Fibroblast of lung (primary cell): ENCODE measurements around the gene GNAZ. TPM values are rescaled to one million over a fixed set of nuclear protein-coding genes. Genes with fewer than 3 reads are reported as not detected.
"Not testable (repeated sequence)": the region's sequence is repeated elsewhere in the genome, so short reads cannot be mapped to it uniquely, and the experiment has no call there.

Source experiments
- DNase-seq, 2 donors: peaks; one replicate each; pipeline versions ENCODE4 v3.0.0 to v3.0.0-alpha.2; 2010; ENCODE audit warnings: low read depth in 2 of 2
- H2AFZ ChIP-seq: 2 replicates; pipeline ENCODE4 v1.5.1; 2012; ENCODE audit warnings: low read length, control low read depth, inconsistent platforms
- H3K27ac ChIP-seq: 2 replicates; pipeline ENCODE4 v1.5.1; 2011; ENCODE audit warnings: low read length, control low read depth; ENCODE audit not compliant: insufficient read depth
- H3K27me3 ChIP-seq: 2 replicates; pipeline ENCODE4 v1.5.1; 2011; ENCODE audit warnings: mild to moderate bottlenecking, low read length; ENCODE audit not compliant: control insufficient read depth, insufficient read depth
- H3K36me3 ChIP-seq: 2 replicates; pipeline ENCODE4 v1.5.1; 2011; ENCODE audit warnings: low read length; ENCODE audit not compliant: control insufficient read depth, insufficient read depth
- H3K4me1 ChIP-seq: 2 replicates; pipeline ENCODE4 v1.5.1; 2011; ENCODE audit warnings: low read length; ENCODE audit not compliant: control insufficient read depth, insufficient read depth; ENCODE audit errors: extremely low read depth
- H3K4me2 ChIP-seq: 2 replicates; pipeline ENCODE4 v1.5.1; 2011; ENCODE audit warnings: low read length, control low read depth; ENCODE audit not compliant: insufficient read depth; ENCODE audit errors: extremely low read depth
- H3K4me3 ChIP-seq, 4 experiments: fragments of 200-600 bp in 1 of 4; sonication (generic) in 1 of 4; replicated peaks in 1 of 4; 2 replicates each; pipeline ENCODE4 v1.5.1; 2011 to 2016; ENCODE audit warnings: low read length in 4 of 4, low read depth in 3 of 4, mild to moderate bottlenecking in 3 of 4, control low read depth in 2 of 4, inconsistent platforms in 1 of 4, mixed read lengths in 1 of 4; ENCODE audit not compliant: insufficient read depth in 1 of 4; ENCODE audit errors: control extremely low read depth in 1 of 4
- H3K79me2 ChIP-seq: 2 replicates; pipeline ENCODE4 v1.5.1; 2012; ENCODE audit warnings: mild to moderate bottlenecking, low read length, inconsistent platforms; ENCODE audit not compliant: control insufficient read depth, insufficient read depth
- H3K9ac ChIP-seq: 2 replicates; pipeline ENCODE4 v1.5.1; 2011; ENCODE audit warnings: mild to moderate bottlenecking, low read length, control low read depth; ENCODE audit not compliant: insufficient read depth
- H3K9me3 ChIP-seq: 2 replicates; pipeline ENCODE4 v1.5.1; 2012; ENCODE audit warnings: low read depth, low read length; ENCODE audit not compliant: control insufficient read depth, insufficient read depth
- H4K20me1 ChIP-seq: 2 replicates; pipeline ENCODE4 v1.5.1; 2011; ENCODE audit warnings: low read length; ENCODE audit not compliant: control insufficient read depth, insufficient read depth; ENCODE audit errors: extremely low read depth
- CTCF ChIP-seq, 2 donors: IDR thresholded peaks in 1 of 2; conservative IDR thresholded peaks in 1 of 2; 1 replicate in 1 of 2; 2 replicates in 1 of 2; pipeline ENCODE4 v1.5.1; 2011 to 2012; ENCODE audit warnings: low read length in 2 of 2, control low read depth in 1 of 2, inconsistent platforms in 1 of 2, low read depth in 1 of 2, mild to moderate bottlenecking in 1 of 2
- EZH2 ChIP-seq: IDR thresholded peaks from 2 replicates; pipeline ENCODE4 v1.5.1; 2012; ENCODE audit warnings: low read length, control low read depth, mild to moderate bottlenecking; ENCODE audit errors: missing control alignments
- polyA plus RNA-seq, 2 donors: library from polyadenylated mRNA; depleted of rRNA in 1 of 2; stranded (reverse) in 1 of 2; unstranded in 1 of 2; fragments of >200 nt; gene quantifications; 2 replicates each; pipeline ENCODE4 v1.2.1, GENCODE V29; 2011 to 2012; ENCODE audit warnings: missing spikeins in 1 of 2
- total RNA-seq: library from RNA; depleted of rRNA; stranded (reverse); fragments of >200 nt; gene quantifications from 2 replicates; pipeline ENCODE4 v1.2.1, GENCODE V29; 2014

GNAZ gene
- total and polyA plus RNA-seq, 2 donors (not counting 1 experiment from before 2014, with no cell fraction given) = 0.22 to 1.7 TPM

DNA sequence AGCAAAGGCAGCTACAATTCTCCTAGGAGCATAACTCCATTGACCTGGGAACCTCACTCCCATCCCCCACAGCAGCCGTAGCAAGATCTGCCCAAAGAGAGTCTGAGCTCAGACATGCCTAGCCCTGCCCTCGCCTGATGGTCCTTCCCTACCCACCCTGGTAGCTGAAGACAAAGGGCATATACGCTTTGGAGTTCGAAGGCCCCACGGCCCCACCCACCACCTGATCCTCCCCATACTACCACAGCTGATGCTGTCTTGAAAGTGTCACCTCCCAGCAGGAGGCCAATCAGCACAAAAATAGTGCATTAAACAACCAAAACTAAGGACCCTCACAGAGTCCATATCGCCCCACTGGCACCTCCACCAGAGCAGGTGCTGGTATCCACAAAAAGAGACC, 22.6 kb upstream of the GNAZ start:
- no peak overlapping the region for H3K4me3 ChIP-seq

GRCh38 chr22:23050546-23050945, 19.8 kb upstream of the GNAZ start:
- not testable (repeated sequence) for H3K27ac ChIP-seq, H3K4me1 ChIP-seq, H4K20me1 ChIP-seq, H3K9me3 ChIP-seq, H3K79me2 ChIP-seq, H3K36me3 ChIP-seq, H3K4me2 ChIP-seq, H3K4me3 ChIP-seq, H3K27me3 ChIP-seq, H3K9ac ChIP-seq, H2AFZ ChIP-seq, DNase-seq

More for the DNA sequence above, 22.6 kb upstream of the GNAZ start:
- Histone ChIP-seq H4K20me1 (no peaks in the 10 kb centered on the region), H3K27me3 (no peaks in the 10 kb centered on the region), H3K4me2 (no peak overlapping the region), H3K36me3 (no peaks in the 10 kb centered on the region), H3K79me2 (no peaks in the 10 kb centered on the region), H3K9ac (no peak overlapping the region), H3K27ac (no peak overlapping the region), H3K9me3 (no peaks in the 10 kb centered on the region), H3K4me1 (no peaks in the 10 kb centered on the region), H2AFZ (no peak overlapping the region)
- DNase-seq = no peak
- no peak for TF ChIP-seq CTCF (conservative IDR thresholded peaks at IDR 0.05 in 1 of 2, IDR thresholded peaks at IDR 0.05 in 1 of 2; ENCODE audit: low read depth in 1 of 2, low read length in 2 of 2)
- no peak for TF ChIP-seq EZH2

DNA sequence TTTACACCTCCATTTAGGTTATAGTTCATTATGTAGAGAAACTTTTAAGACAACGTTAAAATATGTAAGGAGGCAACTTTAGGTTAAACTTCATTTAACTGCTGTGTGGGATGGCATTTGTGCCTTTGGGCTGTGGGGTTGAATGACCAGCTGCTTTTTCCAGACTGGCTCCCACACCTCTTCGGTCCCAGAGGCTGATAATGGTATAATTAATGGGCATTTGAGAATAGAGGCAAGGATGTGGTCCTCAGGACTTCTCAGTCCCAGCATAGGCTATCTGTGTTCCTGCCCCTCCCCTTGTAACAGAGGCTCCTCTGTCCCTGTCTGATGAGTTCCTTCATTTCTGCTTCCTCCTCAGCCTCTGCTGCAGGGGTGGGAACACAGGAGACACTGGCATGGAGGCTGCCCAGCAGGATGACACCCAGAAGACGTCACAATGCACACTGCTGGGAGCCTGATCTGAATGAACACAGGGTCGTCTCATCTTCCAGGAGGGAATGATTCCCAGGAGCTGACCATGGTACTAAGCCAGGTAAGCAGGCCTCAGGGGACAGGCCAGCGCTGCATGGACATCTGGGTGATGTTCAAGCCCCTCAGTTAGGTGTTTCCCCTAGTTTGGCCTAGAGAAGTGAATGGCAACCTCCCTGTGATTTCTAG, 17.1 kb upstream of the GNAZ start:
- no peak for DNase-seq
- TF ChIP-seq CTCF (conservative IDR thresholded peaks at IDR 0.05 in 1 of 2, IDR thresholded peaks at IDR 0.05 in 1 of 2; ENCODE audit: low read depth in 1 of 2, low read length in 2 of 2) = no peak
- TF ChIP-seq EZH2 = no peak
- H3K4me3 ChIP-seq = no peak overlapping the region

More for the DNA sequence above, 17.1 kb upstream of the GNAZ start:
- Histone ChIP-seq H3K9me3 (no peaks in the 10 kb centered on the region), H2AFZ (no peak overlapping the region), H3K4me2 (no peak overlapping the region), H3K36me3 (no peaks in the 10 kb centered on the region), H4K20me1 (no peaks in the 10 kb centered on the region), H3K27ac (no peak overlapping the region), H3K27me3 (no peaks in the 10 kb centered on the region), H3K4me1 (no peaks in the 10 kb centered on the region), H3K9ac (no peak overlapping the region), H3K79me2 (no peaks in the 10 kb centered on the region)
